Esophagus squamous epithelium (tissue), 5 donors: ENCODE data around the gene MAN1C1. TPM values are rescaled to one million over a fixed set of nuclear protein-coding genes. Genes with fewer than 3 reads are reported as not detected.

Source experiments
- DNase-seq: peaks from one replicate; lab custom pipeline; 2025; lab: John Stamatoyannopoulos, UW
- H3K27ac ChIP-seq, 4 donors: fragments of 200-600 bp; sonication (generic); one replicate each; pipeline ENCODE4 v1.5.1; 2016 to 2019; ENCODE audit warnings: mild to moderate bottlenecking in 1 of 4
- H3K27me3 ChIP-seq, 4 donors: fragments of 200-600 bp; sonication (generic); 1 replicate in 3 of 4; 2 replicates in 1 of 4; pipeline versions ENCODE4 v1.5.1 to v1.6.0; 2017 to 2021; ENCODE audit warnings: antibody characterized with exemption in 1 of 4
- H3K36me3 ChIP-seq, 3 donors: fragments of 200-600 bp; sonication (generic); one replicate each; pipeline ENCODE4 v1.5.1; 2016 to 2019
- H3K4me1 ChIP-seq, 3 donors: fragments of 200-600 bp; sonication (generic); one replicate each; pipeline ENCODE4 v1.5.1; 2017 to 2019
- H3K4me3 ChIP-seq, 4 donors: fragments of 200-600 bp; sonication (generic); 1 replicate in 3 of 4; 2 replicates in 1 of 4; pipeline ENCODE4 v1.5.1; 2016 to 2019; ENCODE audit warnings: mild to moderate bottlenecking in 2 of 4, moderate library complexity in 1 of 4
- H3K9me3 ChIP-seq, 3 donors: fragments of 200-600 bp; sonication (generic); one replicate each; pipeline ENCODE4 v1.5.1; 2016 to 2019
- POLR2A ChIP-seq, 4 donors: fragments of 450-650 bp; IDR thresholded peaks; one replicate each; pipeline ENCODE4 v1.6.1; 2017; ENCODE audit warnings: antibody characterized with exemption in 4 of 4, mild to moderate bottlenecking in 4 of 4, moderate library complexity in 3 of 4
- WGBS, 2 donors: methylation state at CpG; one replicate each; pipeline ENCODE4 v1.1.5; 2018; 5-methylcytosine and 5-hydroxymethylcytosine counted together
- intact Hi-C: fragments of 100-400 bp; cut with DNase I; formaldehyde crosslinking; loops from one replicate; pipeline ENCODE4 v1.15.0; 2022
- total RNA-seq, 4 donors: library from RNA; depleted of rRNA; stranded (reverse); fragments of >200 nt; gene quantifications; one replicate each; pipeline ENCODE4 v1.1.0, GENCODE V29; 2016
- TF ChIP-seq, protein P1 (sequence below), 6 experiments: fragments of 450-650 bp in 4 of 6; fragments of 200-600 bp in 2 of 6; sonication (generic) in 2 of 6; IDR thresholded peaks; one replicate each; pipeline ENCODE4 v1.5.1; 2016 to 2019; ENCODE audit warnings: antibody characterized with exemption in 6 of 6, mild to moderate bottlenecking in 4 of 6, moderate library complexity in 4 of 6
- donor health status: DM: yes; HTN: yes; CAD: no.

The MAN1C1 gene
- total RNA-seq, 4 donors from 2014 or later = 0.91 to 7.4 (median 3.8) TPM

DNA sequence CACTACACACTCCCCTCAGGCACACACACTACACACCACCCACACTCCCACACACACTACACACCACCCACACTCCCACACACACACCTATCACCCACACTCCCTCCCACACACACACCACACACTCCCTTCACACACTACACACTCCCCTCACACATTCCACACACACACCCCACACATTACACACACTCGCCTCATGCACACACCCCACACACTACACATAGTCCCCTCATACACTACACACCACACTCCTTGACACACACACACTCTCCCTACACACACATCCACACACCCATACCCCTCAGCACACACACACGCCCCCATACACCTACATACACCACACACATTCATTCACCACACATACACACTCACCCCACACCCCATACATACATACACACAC is 152.4 kb downstream of the MAN1C1 start:
- Histone ChIP-seq H3K9me3 (no peaks in the 10 kb centered on the region), H3K27ac (no peak overlapping the region), H3K4me1 (peaks cover 0 to 60% (median 25%) of the 10 kb centered on the region in 3 donors), H3K36me3 (peaks cover 0 to 18% (median 0%) of the 10 kb centered on the region in 3 donors), H3K27me3 (no peaks in the 10 kb centered on the region), H3K4me3 (no peak overlapping the region)
- 88 to 91% methylated on average over 2 of the region's 2 CpGs for whole genome bisulfite sequencing, 2 donors
- intact Hi-C loops = no loop called here
- no peak for TF ChIP-seq POLR2A (IDR thresholded peaks at IDR 0.05)
- TF ChIP-seq, protein P1, sequence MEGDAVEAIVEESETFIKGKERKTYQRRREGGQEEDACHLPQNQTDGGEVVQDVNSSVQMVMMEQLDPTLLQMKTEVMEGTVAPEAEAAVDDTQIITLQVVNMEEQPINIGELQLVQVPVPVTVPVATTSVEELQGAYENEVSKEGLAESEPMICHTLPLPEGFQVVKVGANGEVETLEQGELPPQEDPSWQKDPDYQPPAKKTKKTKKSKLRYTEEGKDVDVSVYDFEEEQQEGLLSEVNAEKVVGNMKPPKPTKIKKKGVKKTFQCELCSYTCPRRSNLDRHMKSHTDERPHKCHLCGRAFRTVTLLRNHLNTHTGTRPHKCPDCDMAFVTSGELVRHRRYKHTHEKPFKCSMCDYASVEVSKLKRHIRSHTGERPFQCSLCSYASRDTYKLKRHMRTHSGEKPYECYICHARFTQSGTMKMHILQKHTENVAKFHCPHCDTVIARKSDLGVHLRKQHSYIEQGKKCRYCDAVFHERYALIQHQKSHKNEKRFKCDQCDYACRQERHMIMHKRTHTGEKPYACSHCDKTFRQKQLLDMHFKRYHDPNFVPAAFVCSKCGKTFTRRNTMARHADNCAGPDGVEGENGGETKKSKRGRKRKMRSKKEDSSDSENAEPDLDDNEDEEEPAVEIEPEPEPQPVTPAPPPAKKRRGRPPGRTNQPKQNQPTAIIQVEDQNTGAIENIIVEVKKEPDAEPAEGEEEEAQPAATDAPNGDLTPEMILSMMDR (IDR thresholded peaks at IDR 0.05) = no peak
- DNase-seq = no peak

DNA sequence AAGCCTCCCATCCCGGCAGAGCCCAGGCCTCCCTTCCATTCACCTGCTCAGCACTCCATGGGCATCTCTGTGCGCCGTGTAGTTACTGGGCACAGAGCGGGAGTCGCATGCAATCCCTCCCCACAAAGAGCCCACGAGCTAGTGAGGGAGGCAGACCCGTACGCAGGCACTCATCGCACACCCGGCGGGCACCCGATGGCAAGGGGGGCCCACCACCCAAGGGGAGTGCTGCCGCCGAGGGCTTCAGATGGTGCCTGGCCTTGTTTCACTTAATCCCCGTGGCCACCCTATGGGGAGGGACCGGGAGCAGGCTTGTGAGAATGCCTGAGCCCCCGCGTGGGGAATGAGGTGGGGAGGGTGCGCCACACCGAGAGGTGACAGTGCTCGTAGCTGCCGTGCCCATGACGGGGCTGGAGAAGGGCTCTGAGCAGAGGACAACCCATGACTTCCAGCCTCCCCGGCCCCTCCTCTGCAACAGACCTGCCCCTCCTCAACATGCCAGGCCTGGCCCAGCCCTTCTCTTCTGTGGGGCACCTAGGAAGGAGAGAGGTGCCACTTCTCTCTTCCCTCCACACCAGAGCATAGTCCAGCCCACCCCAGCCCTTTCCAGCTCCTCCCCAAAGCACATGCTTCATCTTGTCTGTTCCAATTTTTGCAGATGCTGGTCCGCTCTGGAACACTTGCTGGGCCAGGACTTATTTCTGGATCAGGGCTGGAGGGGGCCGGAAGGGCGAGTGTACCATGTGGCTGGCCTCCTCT is 153.2 kb downstream of the MAN1C1 start:
- Histone ChIP-seq H3K4me3 (no peak overlapping the region), H3K36me3 (peaks cover 0 to 16% (median 0%) of the 10 kb centered on the region in 3 donors), H3K9me3 (no peaks in the 10 kb centered on the region), H3K27ac (peak overlapping the region in 2 of 4 donors; percentile 52 to 58), H3K4me1 (peaks cover 0 to 68% (median 25%) of the 10 kb centered on the region in 3 donors), H3K27me3 (no peaks in the 10 kb centered on the region)
- WGBS, 2 donors = 54 to 89% methylated on average over 4 to 21 of the region's 27 CpGs
- DNase-seq = no peak
- TF ChIP-seq, protein P1 (IDR thresholded peaks at IDR 0.05) = no peak
- TF ChIP-seq POLR2A (IDR thresholded peaks at IDR 0.05) = no peak
- intact Hi-C loops = no loop called here

DNA sequence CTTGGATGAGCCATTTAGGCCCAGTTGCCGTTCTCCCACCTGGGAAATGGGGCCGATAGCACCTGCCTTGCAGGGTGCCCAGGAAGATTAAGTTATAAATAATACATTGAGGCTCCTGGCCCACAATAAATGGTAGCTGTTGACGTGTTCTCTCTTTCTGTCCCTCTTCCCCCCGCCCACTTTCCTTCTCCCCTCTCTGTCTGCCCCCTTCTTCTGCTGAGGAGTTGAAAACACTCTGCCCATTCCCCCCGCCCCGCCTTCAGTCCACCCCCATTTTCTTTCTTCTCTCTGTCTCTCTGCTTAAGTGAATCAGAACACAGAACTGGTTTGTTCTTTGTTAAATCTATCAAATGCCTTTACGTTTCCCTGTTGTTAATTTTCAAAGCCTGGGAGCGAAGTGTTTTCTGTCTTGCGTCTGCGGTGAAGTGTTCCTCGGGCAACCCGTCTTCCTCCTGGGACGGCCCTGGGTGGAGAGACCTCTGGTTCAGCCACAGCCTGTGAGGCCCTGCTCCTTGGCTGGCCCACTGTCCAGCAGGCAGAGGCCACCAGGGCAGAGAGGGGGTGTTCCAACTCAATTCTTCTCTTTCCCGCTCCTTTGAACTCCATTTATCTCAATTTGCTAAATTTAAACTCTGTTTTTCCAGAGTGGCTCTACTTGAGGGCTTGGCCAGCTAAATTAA is 154.1 kb downstream of the MAN1C1 start:
- TF ChIP-seq, protein P1 (IDR thresholded peaks at IDR 0.05) = no peak
- no peak for TF ChIP-seq POLR2A (IDR thresholded peaks at IDR 0.05)
- intact Hi-C loops = no loop called here
- 75 to 77% methylated on average over 13 to 14 of the region's 14 CpGs for WGBS, 2 donors
- Histone ChIP-seq H3K4me1 (peaks cover 0 to 69% (median 25%) of the 10 kb centered on the region in 3 donors), H3K36me3 (peaks cover 0 to 16% (median 0%) of the 10 kb centered on the region in 3 donors), H3K9me3 (no peaks in the 10 kb centered on the region), H3K27me3 (no peaks in the 10 kb centered on the region), H3K4me3 (no peak overlapping the region), H3K27ac (peak overlapping the region in 3 of 4 donors; percentile 8 to 58 (median 52))
- no peak for DNase-seq

DNA sequence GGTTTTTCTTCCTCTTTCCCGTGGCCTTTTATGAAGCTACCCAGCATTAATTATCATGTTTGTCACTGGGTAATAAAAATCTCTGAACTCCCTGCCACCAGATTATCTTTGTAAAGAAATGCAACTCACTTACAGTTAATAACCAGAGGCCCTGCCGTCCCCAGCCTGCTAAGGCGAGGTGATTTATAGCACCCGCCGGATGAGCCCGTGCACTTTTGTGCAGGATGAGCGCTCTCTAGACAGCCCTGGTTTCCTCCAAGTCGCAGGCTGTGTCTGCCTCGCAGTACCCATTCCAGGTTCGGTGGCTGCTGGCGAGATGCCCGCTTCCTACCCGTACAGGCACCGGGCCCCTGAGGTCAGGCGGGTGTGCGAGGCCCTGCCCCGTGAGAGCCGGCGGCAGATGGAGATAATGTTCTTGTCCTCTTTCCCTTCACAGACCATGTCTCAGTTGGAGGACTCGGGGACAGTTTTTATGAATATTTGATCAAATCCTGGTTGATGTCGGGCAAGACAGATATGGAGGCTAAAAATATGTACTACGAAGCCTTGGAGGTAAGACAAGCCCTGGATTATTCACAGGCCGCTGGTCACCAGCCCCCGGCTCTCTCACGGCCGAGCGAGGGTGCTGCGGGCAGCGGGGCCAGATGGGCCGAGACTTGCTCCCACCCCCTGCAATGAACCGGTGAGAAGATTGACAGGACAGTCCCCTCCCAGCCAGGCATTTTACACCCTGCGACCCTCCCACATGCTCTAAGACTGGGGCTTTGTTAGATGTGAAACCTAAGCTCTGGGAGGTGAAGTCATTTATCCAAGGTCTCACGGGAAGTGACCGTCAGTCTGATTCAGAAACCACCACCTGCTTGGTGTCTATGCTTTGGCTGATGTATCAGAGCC is 154.9 kb downstream of the MAN1C1 start:
- no peaks in the 10 kb centered on the region for H3K27me3 ChIP-seq
- intact Hi-C loops = no loop called here
- no peak for DNase-seq
- 57 to 66% methylated on average over 9 to 25 of the region's 34 CpGs for WGBS, 2 donors
- peaks cover 0 to 22% (median 0%) of the 10 kb centered on the region in 3 donors for H3K36me3 ChIP-seq
- H3K4me1 ChIP-seq = peaks cover 0 to 66% (median 24%) of the 10 kb centered on the region in 3 donors
- TF ChIP-seq POLR2A (IDR thresholded peaks at IDR 0.05) = no peak
- TF ChIP-seq, protein P1 (IDR thresholded peaks at IDR 0.05) = no peak
- peak overlapping the region in 3 of 4 donors; percentile 8 to 58 (median 52) for H3K27ac ChIP-seq
- no peaks in the 10 kb centered on the region for H3K9me3 ChIP-seq
- no peak overlapping the region for H3K4me3 ChIP-seq
